GM03348 (cell line): Measurements from ENCODE around the gene HFE.

Experiments used
- DNase-seq: peaks from one replicate; pipeline ENCODE4 v3.0.0; 2012; ENCODE audit warnings: low spot score

The HFE gene

GRCh38 chr6:26140254-26140966 lies 53.2 kb downstream of the HFE start:
- DNase-seq = no peak

- DNase-seq = no peak
Measured at GRCh38 chr6:26140967-26141294, 53.7 kb downstream of the HFE start.

GRCh38 chr6:26141378-26141904 lies 54.2 kb downstream of the HFE start:
- DNase-seq = no peak

GRCh38 chr6:26142026-26142425 lies 54.8 kb downstream of the HFE start:
- no peak for DNase-seq
